ENCODE measurements around the gene ARHGEF16. TPM values are rescaled to one million over a fixed set of nuclear protein-coding genes. Genes with fewer than 3 reads are reported as not detected.

ARHGEF16 gene
- total and polyA plus RNA-seq, 10 donors: 0.23 to 1.6 (median 0.84) TPM

DNA sequence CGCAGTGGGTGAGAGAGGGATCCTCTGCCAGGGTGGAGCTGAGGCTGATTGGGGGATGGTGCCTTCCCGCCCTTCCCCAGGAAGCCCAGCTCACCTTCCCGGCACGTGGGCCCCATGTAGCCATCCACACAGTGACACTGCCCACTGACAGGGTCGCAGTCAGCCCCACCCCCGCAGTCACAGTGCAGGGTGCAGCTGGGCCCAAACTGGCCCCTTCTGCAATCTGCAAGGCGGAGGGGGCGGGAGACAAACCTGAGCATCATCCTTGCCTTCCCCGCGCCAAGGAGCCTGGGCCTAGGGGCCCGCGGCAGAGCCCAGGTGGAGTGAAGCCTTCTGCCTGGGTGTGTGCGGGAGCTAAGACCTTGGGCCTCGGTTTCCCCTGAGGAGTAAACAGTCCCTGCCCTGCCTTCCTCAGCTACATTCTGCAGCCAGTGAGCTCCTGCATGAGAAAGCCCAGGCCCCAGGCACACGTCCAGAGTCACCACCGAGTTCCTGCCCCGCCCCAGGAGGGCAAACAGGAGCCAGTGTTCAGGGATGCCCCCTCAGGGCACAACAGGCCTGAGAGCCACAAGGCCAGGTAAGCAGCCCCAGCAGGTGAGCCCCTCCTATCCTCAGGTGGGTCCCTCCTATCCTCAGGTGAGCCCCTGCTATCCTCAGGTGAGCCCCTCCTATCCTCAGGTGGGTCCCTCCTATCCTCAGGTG is 38.2 kb downstream of the ARHGEF16 start:
- DNase-seq: no peak
- no peak for TF ChIP-seq POLR2AphosphoS5 (IDR thresholded peaks at IDR 0.05)
- no peaks in the 10 kb centered on the region for H3K27me3 ChIP-seq (replicated peaks in 1 of 7)
- intact Hi-C loops (cut with DNase I; ENCODE audit: low total_unique reads): no loop called here
- 80 to 95% (median 86%) methylated on average over 7 to 17 of the region's 17 CpGs for WGBS, 5 donors
- H3K27ac ChIP-seq: no peak overlapping the region
- H3K9me3 ChIP-seq: peaks cover 0 to 14% (median 12%) of the 10 kb centered on the region in 8 donors
- H3K4me1 ChIP-seq: peaks cover 0 to 13% (median 12%) of the 10 kb centered on the region in 6 donors
- no peak overlapping the region for H3K4me3 ChIP-seq
- H3K36me3 ChIP-seq: peaks cover 0 to 40% (median 0%) of the 10 kb centered on the region in 6 donors

DNA sequence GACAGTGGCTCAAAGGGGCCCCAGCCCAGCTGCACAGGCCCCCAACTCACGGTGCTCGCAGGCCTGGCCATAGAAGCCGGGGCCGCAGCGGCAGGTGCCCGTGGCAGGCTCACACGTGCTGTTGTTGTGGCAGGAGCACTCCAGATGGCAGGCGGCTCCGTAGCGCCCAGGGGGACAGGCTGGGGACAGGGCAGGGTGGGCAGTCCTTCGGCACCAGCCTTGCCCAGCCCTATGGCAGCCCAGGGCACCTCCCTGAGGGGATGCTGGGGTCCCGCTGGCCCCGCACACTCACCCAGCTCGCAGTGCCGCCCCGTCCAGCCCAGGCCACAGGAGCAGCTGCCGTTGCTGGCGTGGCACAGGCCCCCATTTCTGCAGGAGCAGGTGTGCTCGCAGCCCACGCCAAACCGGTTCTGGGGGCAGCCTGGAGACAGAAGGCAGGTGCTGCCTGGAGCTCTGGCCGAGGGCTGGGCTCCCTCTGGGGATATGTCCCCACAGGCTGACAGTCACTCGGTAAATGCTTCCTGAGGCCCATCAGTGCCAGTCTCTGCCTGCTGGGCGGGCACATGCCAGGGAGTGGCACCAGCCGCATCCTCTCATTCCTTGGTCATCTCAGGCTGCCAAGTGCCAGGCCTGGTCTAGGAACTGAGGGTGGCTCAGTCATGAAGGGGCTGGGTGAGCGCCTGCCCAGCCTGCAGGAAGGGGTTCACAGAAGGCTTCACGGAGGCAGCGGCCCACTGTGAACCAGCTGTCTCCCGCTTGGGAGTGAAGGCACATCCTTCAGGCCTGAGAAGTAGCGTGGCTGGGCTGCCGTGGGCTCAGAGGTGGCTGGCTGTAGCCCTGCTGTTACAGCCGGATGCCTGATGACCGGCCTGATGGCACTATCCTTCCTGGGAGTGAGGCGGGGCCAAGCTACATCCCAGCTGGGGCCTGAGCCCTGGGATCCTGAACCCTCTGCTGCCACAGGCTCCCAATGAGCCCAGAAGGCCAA is 40.1 kb downstream of the ARHGEF16 start:
- no peak for DNase-seq
- Histone ChIP-seq H3K4me3 (no peak overlapping the region), H3K9me3 (no peaks in the 10 kb centered on the region), H3K27me3 (replicated peaks in 1 of 7) (no peaks in the 10 kb centered on the region), H3K36me3 (peaks cover 0 to 39% (median 0%) of the 10 kb centered on the region in 6 donors), H3K27ac (no peak overlapping the region), H3K4me1 (peaks cover 0 to 13% (median 12%) of the 10 kb centered on the region in 6 donors)
- TF ChIP-seq POLR2AphosphoS5 (IDR thresholded peaks at IDR 0.05) (peak in 1 of 3 donors; percentile 10), POLR2A (IDR thresholded peaks at IDR 0.05) (no peak)
- intact Hi-C loops (cut with DNase I; ENCODE audit: low total_unique reads): no loop called here
- WGBS, 5 donors: 86 to 94% (median 89%) methylated on average over 10 to 34 of the region's 34 CpGs

DNA sequence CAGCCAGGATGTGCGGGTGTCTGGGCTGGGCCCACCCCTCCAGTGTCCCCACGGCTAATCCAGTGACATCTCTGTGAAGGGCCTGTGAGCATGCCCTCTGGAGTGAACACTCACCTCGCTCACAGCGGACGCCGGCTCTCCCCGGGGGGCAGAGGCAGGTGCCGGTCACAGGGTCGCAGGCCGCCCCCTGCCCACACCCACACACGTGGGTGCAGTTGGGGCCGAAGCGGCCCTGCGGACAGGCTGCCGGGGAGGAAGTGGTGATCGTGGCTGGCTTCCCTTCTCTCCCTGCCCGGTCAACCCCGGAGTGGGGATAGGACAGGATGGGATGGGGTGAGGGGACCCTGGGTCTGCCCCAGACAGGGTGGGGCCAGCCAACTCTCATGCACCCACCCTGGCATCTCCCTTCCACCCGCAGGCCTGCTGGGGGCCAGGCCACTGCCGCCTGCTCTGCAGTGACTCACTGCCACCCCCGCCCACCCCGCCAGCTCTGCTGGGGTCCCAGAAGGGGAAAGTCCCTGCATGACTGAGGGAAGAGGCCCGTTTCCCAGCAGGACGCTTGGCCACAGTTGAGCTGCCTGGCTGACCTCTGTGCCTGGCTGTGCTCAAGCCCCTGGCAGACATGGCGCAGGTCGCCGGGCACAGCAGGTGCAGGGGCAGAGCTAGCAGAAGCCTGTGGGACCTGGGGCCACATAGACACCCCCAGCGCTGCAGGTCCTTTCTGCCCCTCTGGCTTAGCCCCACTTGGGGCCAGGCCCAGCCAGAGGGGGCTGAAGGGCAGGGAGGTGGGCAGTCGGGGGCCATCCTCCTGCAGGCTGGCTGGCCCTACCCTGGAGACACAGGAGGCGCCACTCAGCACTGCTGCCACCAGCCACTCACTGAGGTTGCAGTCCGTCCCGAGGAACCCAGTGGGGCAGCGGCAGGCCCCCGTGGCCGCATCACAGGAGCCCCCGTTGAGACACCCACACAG is 41.6 kb downstream of the ARHGEF16 start:
- H3K27ac ChIP-seq: no peak overlapping the region
- TF ChIP-seq, protein P1, sequence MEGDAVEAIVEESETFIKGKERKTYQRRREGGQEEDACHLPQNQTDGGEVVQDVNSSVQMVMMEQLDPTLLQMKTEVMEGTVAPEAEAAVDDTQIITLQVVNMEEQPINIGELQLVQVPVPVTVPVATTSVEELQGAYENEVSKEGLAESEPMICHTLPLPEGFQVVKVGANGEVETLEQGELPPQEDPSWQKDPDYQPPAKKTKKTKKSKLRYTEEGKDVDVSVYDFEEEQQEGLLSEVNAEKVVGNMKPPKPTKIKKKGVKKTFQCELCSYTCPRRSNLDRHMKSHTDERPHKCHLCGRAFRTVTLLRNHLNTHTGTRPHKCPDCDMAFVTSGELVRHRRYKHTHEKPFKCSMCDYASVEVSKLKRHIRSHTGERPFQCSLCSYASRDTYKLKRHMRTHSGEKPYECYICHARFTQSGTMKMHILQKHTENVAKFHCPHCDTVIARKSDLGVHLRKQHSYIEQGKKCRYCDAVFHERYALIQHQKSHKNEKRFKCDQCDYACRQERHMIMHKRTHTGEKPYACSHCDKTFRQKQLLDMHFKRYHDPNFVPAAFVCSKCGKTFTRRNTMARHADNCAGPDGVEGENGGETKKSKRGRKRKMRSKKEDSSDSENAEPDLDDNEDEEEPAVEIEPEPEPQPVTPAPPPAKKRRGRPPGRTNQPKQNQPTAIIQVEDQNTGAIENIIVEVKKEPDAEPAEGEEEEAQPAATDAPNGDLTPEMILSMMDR (IDR thresholded peaks at IDR 0.05 in 8 of 11, conservative IDR thresholded peaks at IDR 0.05 in 3 of 11): no peak
- TF ChIP-seq POLR2AphosphoS5 (IDR thresholded peaks at IDR 0.05): no peak
- no peak for TF ChIP-seq POLR2A (IDR thresholded peaks at IDR 0.05)
- H3K27me3 ChIP-seq (replicated peaks in 1 of 7): no peaks in the 10 kb centered on the region
- intact Hi-C loops (cut with DNase I; ENCODE audit: low total_unique reads): no loop called here
- no peaks in the 10 kb centered on the region for H3K9me3 ChIP-seq
- no peak overlapping the region for H3K4me3 ChIP-seq
- WGBS, 5 donors: 68 to 81% (median 75%) methylated on average over 13 to 36 of the region's 36 CpGs
- DNase-seq: no peak
- peaks cover 0 to 30% (median 0%) of the 10 kb centered on the region in 6 donors for H3K36me3 ChIP-seq
- peaks cover 0 to 11% (median 9%) of the 10 kb centered on the region in 6 donors for H3K4me1 ChIP-seq

DNA sequence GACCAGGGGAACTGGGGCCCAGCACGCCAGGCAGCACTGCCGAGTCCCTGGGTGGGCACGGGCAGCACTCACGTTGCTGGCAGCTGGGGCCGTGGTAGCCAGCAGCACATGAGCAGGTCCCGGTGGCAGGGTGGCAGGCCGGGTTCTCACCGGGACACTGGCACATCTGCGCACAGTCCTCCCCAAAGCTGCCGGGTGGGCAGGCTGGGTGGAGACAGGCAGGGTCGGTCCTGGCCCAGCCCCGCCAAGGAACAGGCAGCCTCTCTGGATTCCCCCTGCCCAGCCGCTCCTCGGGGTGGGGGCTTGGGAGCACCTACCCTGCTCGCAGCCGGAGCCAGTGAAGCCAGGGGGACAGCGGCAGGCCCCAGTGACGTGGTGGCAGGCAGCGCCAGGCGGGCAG is 42.5 kb downstream of the ARHGEF16 start:
- Histone ChIP-seq H3K27me3 (replicated peaks in 1 of 7) (no peaks in the 10 kb centered on the region), H3K9me3 (no peaks in the 10 kb centered on the region), H3K27ac (no peak overlapping the region), H3K4me1 (peaks cover 0 to 3% (median under 1%) of the 10 kb centered on the region in 6 donors), H3K36me3 (peaks cover 0 to 30% (median 0%) of the 10 kb centered on the region in 6 donors), H3K4me3 (no peak overlapping the region)
- DNase-seq: no peak
- no peak for TF ChIP-seq POLR2A (IDR thresholded peaks at IDR 0.05)
- intact Hi-C loops (cut with DNase I; ENCODE audit: low total_unique reads): no loop called here
- 84 to 97% (median 93%) methylated on average over 7 to 20 of the region's 20 CpGs for WGBS, 5 donors

DNA sequence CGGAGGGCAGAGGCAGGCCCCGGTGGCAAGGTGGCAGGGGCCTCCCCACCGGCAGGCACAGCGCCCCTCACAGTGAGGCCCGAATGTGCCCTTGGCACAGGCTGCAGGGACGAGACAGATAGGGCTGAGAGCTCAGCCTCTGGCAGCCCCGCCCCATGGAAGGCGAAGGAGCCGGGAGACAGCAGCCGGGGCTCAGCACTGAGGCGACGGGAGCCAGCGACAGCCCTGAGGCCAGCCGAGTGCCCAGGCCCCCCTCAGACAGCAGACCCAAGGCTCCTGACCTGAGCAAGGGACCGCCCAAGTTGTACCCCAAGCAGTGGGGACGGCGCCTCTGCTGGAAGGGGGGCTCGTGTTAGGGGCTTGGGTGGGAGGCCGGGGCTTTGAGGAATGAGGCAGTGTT is 43.1 kb downstream of the ARHGEF16 start:
- intact Hi-C loops (cut with DNase I; ENCODE audit: low total_unique reads): no loop called here
- H3K27ac ChIP-seq: no peak overlapping the region
- peaks cover 0 to 30% (median 0%) of the 10 kb centered on the region in 6 donors for H3K36me3 ChIP-seq
- 60 to 90% (median 87%) methylated on average over 2 to 19 of the region's 19 CpGs for WGBS, 5 donors
- TF ChIP-seq, protein P1 (IDR thresholded peaks at IDR 0.05 in 8 of 11, conservative IDR thresholded peaks at IDR 0.05 in 3 of 11): no peak
- TF ChIP-seq POLR2A (IDR thresholded peaks at IDR 0.05) (no peak), POLR2AphosphoS5 (IDR thresholded peaks at IDR 0.05) (no peak)
- no peaks in the 10 kb centered on the region for H3K9me3 ChIP-seq
- peaks cover 0 to 2% (median under 1%) of the 10 kb centered on the region in 6 donors for H3K4me1 ChIP-seq
- no peak for DNase-seq
- no peak overlapping the region for H3K4me3 ChIP-seq
- H3K27me3 ChIP-seq (replicated peaks in 1 of 7): no peaks in the 10 kb centered on the region

All from spleen (tissue), 11 donors.